ENCODE data around the gene SIPA1. TPM values are rescaled to one million over a fixed set of nuclear protein-coding genes. Genes with fewer than 3 reads are reported as not detected.

Gene SIPA1
- total RNA-seq, 2 donors from 2014 or later: 39.9 to 46.8 TPM

- Mint-ChIP-seq H3K9me3 (no peaks in the 10 kb centered on the region), H3K36me3 (ENCODE audit: low read depth) (peaks cover 6% of the 10 kb centered on the region), H3K4me1 (peaks cover 2% of the 10 kb centered on the region), H3K4me3 (peak overlapping the region; percentile 39), H3K27me3 (ENCODE audit: insufficient read depth) (peaks cover 63% of the 10 kb centered on the region), H3K27ac (no peak overlapping the region)
- Histone ChIP-seq H3K36me3 (ENCODE audit: control insufficient read depth, insufficient read depth, low read length) (peaks cover 5% of the 10 kb centered on the region), H3K27ac (ENCODE audit: low read depth, low read length) (no peak overlapping the region), H3K27me3 (ENCODE audit: control insufficient read depth, insufficient read depth, low read length, poor library complexity, severe bottlenecking) (peaks cover 33% of the 10 kb centered on the region), H3K4me1 (ENCODE audit: control insufficient read depth, insufficient read depth, low read length) (no peaks in the 10 kb centered on the region), H3K9ac (ENCODE audit: extremely low read depth, low read length, poor library complexity, severe bottlenecking) (no peak overlapping the region), H3K4me3 (ENCODE audit: low read length) (no peak overlapping the region), H3K9me3 (ENCODE audit: control insufficient read depth, low read length) (no peaks in the 10 kb centered on the region)
- TF ChIP-seq CTCF (conservative IDR thresholded peaks at IDR 0.05): no peak
- peak; percentile 70 for DNase-seq
- WGBS, 2 experiments (ENCODE audit: insufficient coverage in 1 of 2, insufficient read length in 1 of 2): 76 to 78% methylated on average over 18 to 22 of the region's 22 CpGs
Measured at GRCh38 chr11:65592858-65593517, 44.9 kb upstream of the SIPA1 start.

- Mint-ChIP-seq H3K4me3 (no peak overlapping the region), H3K27ac (no peak overlapping the region), H3K27me3 (ENCODE audit: insufficient read depth) (peaks cover 55% of the 10 kb centered on the region), H3K4me1 (peaks cover 2% of the 10 kb centered on the region), H3K9me3 (no peaks in the 10 kb centered on the region), H3K36me3 (ENCODE audit: low read depth) (peaks cover 8% of the 10 kb centered on the region)
- H3K36me3 ChIP-seq (ENCODE audit: control insufficient read depth, insufficient read depth, low read length): peaks cover 13% of the 10 kb centered on the region
- H3K27ac ChIP-seq (ENCODE audit: low read depth, low read length): no peak overlapping the region
- no peaks in the 10 kb centered on the region for H3K4me1 ChIP-seq (ENCODE audit: control insufficient read depth, insufficient read depth, low read length)
- WGBS, 2 experiments (ENCODE audit: insufficient coverage in 1 of 2, insufficient read length in 1 of 2): 88 to 92% methylated on average over 15 to 26 of the region's 26 CpGs
- H3K9me3 ChIP-seq (ENCODE audit: control insufficient read depth, low read length): no peaks in the 10 kb centered on the region
- peak; percentile 90 for TF ChIP-seq CTCF (conservative IDR thresholded peaks at IDR 0.05)
- peak; percentile 86 for DNase-seq
- no peak overlapping the region for H3K4me3 ChIP-seq (ENCODE audit: low read length)
- peaks cover 33% of the 10 kb centered on the region for H3K27me3 ChIP-seq (ENCODE audit: control insufficient read depth, insufficient read depth, low read length, poor library complexity, severe bottlenecking)
- no peak overlapping the region for H3K9ac ChIP-seq (ENCODE audit: extremely low read depth, low read length, poor library complexity, severe bottlenecking)
Measured at GRCh38 chr11:65593518-65594414, 44.1 kb upstream of the SIPA1 start.

- Histone ChIP-seq H3K4me1 (ENCODE audit: control insufficient read depth, insufficient read depth, low read length) (no peaks in the 10 kb centered on the region), H3K4me3 (ENCODE audit: low read length) (no peak overlapping the region), H3K27ac (ENCODE audit: low read depth, low read length) (no peak overlapping the region), H3K27me3 (ENCODE audit: control insufficient read depth, insufficient read depth, low read length, poor library complexity, severe bottlenecking) (peaks cover 30% of the 10 kb centered on the region), H3K9me3 (ENCODE audit: control insufficient read depth, low read length) (no peaks in the 10 kb centered on the region), H3K9ac (ENCODE audit: extremely low read depth, low read length, poor library complexity, severe bottlenecking) (no peak overlapping the region), H3K36me3 (ENCODE audit: control insufficient read depth, insufficient read depth, low read length) (peaks cover 13% of the 10 kb centered on the region)
- H3K36me3 Mint-ChIP-seq (ENCODE audit: low read depth): peaks cover 12% of the 10 kb centered on the region
- H3K4me1 Mint-ChIP-seq: peaks cover 2% of the 10 kb centered on the region
- WGBS, 2 experiments (ENCODE audit: insufficient coverage in 1 of 2, insufficient read length in 1 of 2): 93 to 96% methylated on average over 3 of the region's 3 CpGs
- TF ChIP-seq CTCF (conservative IDR thresholded peaks at IDR 0.05): no peak
- H3K27me3 Mint-ChIP-seq (ENCODE audit: insufficient read depth): peaks cover 44% of the 10 kb centered on the region
- no peak for DNase-seq
- H3K9me3 Mint-ChIP-seq: no peaks in the 10 kb centered on the region
- no peak overlapping the region for H3K4me3 Mint-ChIP-seq
- H3K27ac Mint-ChIP-seq: no peak overlapping the region
Measured at GRCh38 chr11:65595131-65595530, 42.8 kb upstream of the SIPA1 start.

All from endodermal cell (in vitro differentiated cells).